Hepatocyte (in vitro differentiated cells): ENCODE data around the gene CDC42BPB.

Source experiments
- EZH2phosphoT487 ChIP-seq: fragments of 200-600 bp; sonication (generic); IDR thresholded peaks from one replicate; pipeline ENCODE4 v1.6.1; 2018; ENCODE audit warnings: antibody characterized with exemption, mild to moderate bottlenecking, low read depth, moderate library complexity; ENCODE audit not compliant: unreplicated experiment, severe bottlenecking
- TF ChIP-seq, protein P1 (sequence below): fragments of 200-600 bp; sonication (generic); IDR thresholded peaks from 2 replicates; pipeline ENCODE4 v1.5.1; 2016; ENCODE audit warnings: antibody characterized with exemption, mild to moderate bottlenecking; ENCODE audit not compliant: poor library complexity

DNA sequence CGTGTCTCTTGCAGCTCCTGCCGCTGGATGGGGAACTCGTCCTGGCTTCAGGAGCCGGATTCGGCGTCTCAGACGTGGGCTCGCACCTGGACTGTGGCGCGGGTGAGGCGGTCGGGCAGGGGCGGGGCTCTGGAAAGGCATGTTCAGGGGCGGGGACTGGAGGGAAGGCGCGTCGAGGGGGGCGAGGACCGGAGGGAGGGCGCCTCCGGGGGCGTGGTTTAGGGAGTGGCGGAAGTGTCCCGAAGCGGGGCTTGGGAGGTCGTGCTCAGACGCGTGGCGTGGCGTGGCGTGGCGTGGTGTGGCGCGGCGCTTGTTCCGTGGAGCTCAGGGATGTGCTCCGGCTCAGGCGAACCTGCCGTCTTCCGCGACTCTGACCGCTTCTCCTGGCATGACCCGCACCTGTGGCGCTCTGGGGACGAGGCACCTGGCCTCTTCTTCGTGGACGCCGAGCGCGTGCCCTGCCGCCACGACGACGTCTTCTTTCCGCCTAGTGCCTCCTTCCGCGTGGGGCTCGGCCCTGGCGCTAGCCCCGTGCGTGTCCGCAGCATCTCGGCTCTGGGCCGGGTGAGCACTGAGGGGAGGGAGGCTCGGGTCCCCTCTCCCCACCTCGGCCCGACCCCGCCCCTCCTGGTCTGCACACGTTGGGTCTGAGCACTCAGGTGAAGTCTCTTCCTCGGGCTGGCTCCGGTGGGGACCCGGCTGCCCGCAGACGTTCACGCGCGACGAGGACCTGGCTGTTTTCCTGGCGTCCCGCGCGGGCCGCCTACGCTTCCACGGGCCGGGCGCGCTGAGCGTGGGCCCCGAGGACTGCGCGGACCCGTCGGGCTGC lies 128.7 kb downstream of the CDC42BPB start:
- TF ChIP-seq, protein P1, sequence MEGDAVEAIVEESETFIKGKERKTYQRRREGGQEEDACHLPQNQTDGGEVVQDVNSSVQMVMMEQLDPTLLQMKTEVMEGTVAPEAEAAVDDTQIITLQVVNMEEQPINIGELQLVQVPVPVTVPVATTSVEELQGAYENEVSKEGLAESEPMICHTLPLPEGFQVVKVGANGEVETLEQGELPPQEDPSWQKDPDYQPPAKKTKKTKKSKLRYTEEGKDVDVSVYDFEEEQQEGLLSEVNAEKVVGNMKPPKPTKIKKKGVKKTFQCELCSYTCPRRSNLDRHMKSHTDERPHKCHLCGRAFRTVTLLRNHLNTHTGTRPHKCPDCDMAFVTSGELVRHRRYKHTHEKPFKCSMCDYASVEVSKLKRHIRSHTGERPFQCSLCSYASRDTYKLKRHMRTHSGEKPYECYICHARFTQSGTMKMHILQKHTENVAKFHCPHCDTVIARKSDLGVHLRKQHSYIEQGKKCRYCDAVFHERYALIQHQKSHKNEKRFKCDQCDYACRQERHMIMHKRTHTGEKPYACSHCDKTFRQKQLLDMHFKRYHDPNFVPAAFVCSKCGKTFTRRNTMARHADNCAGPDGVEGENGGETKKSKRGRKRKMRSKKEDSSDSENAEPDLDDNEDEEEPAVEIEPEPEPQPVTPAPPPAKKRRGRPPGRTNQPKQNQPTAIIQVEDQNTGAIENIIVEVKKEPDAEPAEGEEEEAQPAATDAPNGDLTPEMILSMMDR, result no peak
- no peak for TF ChIP-seq EZH2phosphoT487
